DMS53 (cell line): Measurements from ENCODE around the gene VTI1A.
"Not testable (repeated sequence)": the region's sequence is repeated elsewhere in the genome, so short reads cannot be mapped to it uniquely, and the experiment has no call there.

Source experiments
- DNase-seq: peaks from one replicate; lab custom pipeline; 2025; lab: John Stamatoyannopoulos, UW

Gene VTI1A

DNA sequence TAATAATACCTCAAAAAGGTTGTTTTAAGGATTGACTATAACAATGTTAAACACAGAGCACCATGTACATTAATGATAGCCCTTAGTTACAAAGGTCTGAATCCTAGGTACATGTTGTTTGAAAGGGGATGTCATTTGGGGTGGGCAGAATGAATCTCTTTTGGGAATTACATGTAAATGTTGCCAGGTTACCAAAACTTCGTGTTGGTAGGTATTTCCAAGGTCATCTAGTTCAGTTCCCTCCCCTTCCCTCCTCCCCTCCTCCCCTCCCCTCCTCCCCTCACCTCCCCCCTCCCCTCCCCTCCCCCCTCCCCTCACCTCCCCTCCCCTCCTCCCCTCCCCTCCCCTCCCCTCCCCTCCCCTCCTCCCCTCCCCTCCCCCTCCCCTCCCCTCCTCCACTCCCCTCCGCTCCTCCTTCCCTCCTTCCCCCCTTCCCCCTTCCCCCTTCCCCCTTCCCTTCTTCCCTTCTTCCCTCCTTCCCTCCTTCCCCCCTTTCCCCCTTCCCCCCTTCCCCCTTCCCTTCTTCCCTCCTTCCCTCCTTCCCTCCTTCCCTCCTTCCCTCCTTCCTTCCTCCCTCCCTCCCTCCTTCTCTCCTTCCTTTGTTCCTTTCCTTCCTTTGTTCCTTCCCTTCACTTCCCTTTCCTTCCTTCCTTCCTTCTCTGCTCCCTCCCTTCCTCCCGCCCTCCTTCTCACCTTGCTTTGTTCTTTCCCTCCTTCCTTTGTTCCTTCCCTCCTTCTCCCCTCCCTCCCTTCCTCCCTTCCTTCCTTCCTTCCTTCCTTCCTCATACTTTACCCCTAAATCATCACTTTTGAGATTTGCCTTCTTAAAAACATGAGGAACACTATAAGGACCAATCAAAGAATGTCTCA is 8.1 kb downstream of the VTI1A start:
- no peak for DNase-seq

DNA sequence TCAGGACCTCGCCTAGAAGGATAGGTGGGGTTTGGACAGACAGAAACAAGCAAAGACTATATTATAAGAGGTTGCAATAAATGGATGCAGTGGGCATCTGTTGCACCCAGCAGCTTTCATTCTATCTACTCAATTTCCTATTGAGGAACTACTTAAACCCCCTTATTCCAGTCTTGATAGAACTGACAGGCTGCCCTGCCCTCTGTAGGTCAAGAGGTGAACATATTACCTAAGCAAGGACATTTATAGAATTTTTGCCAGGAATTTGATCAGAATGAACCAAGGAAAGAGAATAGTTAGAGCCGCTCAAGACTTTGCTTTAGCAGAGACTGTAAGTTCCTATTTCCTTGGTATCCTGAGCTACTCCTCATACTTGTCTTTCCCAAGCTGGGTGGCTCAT is 9.5 kb downstream of the VTI1A start:
- peak; percentile 40 for DNase-seq

DNA sequence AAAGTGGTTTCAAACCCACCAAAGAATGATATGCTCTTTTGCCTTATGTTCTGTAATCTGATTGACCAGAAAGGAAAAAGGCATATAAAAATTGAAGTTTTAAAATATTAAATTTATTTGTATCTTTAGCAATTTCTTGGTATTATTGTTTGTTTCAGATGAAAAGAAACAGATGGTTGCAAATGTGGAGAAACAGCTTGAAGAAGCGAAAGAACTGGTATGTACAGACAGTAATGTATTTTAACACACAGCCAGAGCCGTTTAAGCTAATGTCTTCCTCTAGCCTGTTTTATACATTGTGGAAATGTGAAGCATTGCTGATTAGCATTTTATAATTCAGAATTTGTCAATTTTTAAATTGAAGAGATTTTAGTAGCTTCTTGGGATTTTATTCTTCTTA is 13.4 kb downstream of the VTI1A start:
- DNase-seq: no peak

DNA sequence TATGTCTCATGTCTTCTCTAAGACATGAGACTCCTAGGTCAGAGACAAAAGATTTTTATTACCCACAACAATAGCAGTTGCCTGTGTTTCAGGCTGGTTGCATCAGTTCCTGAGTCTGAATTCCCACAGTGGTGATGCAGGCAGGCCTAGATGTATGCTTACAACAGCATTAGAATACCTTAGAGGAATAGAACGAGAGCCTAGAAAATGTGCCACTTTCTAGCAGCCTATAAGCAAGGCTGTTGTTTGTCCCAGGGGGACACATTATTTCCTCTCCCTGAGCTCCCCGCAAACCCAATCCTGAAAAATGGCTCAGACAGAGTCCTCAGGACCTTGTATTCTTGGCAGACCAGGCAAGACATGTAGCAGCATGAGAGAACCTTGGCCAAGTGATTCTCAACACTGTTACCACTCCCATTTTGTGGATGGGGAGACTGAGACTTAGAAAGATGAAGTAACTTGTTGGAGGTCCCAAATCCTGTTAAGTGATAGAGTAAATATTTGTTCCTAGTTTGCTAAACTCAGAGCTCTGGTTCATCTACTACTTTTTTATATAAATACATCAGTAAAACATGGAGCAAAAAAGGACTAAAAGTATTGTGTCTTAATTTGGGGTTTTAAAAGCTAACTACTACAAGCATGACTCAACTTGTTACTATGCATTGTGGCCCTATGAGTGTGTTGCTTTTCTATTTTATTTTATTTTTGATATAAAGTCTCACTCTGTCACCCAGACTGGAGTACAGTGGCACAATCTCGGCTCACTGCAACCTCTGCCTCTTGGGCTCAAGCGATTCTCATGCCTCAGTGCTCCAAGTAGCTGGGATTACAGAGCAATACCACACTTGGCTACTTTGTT is 14.2 kb downstream of the VTI1A start:
- peak; percentile 43 for DNase-seq

DNA sequence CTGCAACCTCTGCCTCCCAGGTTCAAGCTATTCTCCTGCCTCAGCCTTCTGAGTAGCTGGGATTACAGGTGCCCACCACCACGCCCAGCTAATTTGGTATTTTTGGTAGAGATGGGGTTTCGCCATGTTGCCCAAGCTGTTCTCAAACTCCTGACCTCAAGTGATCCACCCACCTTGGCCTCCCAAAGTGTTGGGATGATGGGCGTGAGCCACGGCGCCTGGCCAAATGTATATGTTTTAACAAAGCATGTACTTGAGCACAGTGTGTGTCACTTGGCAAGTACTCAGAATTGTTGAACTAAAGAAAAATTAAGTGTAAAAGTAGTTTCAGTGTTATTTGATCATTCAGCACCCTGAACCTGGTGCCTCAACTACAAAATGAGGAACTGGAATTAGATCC is 17.1 kb downstream of the VTI1A start:
- not testable (repeated sequence) for DNase-seq

DNA sequence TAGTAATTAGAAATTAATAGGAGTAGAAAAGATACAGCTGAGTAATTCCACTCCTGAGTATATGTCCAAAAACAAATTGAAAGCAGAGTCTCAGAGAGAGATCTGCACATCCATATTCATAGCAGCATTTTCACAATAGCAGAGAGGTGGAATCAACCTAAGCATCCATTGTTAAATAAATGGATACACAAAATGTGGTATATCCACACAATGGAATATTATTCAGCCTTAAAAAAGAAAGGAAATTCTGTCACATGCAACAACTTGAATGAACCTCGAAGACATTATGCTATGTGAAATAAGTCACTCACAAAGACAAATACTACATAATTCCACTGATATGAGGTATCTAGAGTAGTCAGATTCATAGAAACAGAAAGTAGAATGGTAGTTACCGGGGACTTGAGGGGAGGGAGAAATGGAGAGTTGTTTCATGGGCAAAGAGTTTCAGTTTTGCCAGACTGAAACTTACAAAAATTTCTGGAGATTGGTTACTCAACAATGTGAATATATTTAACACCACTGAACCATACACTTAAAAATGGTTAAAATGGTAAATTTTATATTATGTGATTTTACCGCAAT is 18.4 kb downstream of the VTI1A start:
- DNase-seq: no peak

DNA sequence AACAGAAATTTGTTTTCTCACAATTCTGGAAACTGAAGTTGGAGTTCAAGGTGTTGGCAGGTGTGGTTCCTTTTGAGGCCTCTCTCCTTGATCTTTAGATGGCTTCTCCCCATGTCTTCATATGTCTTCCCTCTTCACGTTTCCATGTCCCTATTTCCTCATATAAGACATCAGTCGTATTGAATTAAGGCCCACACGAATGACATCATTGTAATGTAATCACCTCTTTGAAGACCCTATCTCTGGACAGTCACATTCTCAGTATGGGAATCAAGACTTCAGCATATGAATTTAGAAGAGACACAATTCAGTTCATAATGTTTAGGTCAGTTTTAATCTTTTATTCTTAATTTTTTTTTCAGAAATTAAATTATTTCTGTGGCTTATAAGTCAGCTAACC is 19.8 kb downstream of the VTI1A start:
- DNase-seq: no peak

DNA sequence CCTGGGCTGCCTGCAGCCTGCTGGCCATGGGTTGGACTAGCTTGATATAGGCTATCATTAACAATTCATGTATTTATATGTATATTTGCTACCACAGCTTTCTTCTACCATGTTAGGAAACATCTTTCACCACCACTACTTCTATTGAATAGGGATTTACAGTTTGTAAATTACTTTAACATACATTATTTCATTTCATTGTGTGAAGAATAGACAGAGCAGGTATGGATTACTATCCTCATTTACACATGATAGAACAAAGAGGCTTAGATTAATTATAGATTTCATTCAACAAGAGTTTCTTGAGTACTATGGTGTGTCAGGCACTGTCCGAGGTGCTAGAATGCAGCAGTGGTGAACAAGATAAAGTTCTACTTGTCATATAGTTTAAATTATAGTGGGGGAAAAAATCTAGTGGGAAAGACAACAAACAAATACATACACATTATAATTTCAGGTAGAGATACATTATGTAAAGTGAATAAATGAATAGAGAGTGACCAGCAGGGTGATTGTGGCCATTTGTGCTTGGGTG is 20.6 kb downstream of the VTI1A start:
- no peak for DNase-seq

DNA sequence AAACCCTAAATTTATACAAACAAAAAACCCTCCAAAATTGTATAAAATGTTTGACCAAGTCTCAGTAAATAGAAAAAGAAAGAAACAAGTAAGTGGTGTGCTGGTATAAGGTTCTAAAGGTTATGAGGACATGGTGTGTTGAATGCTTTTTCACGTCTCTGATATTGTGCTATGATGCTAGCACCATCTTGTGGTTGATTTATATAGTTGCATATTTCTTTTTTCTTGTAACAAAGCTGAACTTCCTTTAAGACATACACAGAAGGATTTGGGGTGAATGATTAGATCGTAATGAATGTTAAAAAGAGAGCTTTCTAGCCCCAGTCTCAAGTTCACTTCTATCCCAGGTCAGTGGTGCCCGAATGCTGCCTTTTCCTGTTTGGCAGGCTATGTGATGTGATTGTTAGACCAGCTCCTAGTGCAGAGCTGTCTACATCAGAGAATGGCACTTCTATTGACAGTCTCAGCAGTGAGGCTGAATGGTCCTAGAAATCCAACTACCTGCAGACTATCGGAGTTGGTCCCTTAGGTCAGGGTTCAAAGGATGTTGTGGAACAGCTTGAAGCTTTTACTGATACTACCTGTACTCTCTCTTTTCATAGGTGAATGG is 25.0 kb downstream of the VTI1A start:
- peak; percentile 73 for DNase-seq

DNA sequence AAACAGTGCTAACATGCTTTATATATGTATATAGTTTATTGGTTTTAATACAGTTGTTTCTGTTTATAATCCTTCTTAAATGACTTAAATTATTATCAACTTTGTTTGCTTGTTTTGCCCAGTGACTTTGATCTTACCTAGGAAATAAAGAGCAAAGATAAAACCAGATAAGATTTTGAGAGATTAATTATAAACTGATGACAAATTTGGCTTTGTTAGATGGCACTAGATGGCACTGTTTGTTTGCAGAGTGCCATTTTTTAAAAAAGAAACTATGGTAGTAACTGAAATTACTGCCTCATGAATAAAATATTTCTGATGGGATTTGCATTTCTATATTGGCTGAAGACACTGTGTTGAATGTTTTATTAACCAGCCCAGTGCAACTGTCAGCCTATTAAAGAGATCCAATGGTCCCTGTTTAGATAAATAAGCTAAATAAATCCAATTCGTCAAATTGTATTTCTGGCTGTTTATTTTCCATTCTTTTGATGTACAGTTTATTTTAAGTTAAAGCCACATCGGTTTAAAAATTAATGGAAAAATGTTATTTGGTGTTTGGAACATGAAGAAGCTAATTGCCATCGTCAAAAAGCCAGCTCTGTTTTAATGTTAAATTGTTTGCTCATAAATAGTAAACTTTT is 28.7 kb downstream of the VTI1A start:
- DNase-seq: peak; percentile 41

DNA sequence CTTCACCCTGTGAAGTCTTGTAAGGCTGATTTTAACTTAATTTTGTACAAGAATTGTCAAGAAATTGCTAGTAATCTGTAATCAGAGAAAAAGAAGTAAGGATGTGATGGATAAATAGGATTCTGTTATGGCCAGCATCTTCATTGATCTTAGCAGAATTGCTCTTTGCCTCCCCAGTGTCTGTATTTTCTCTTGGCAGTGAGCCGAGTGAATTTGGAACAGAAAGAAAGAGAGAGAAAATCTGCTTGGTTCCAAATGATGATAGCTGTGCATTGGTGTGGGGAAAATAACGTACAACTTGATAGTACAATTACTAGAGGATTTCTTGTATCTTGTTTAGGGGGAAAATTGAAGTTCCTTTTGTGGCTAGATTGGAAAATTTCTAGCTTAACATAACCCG is 34.6 kb downstream of the VTI1A start:
- no peak for DNase-seq

DNA sequence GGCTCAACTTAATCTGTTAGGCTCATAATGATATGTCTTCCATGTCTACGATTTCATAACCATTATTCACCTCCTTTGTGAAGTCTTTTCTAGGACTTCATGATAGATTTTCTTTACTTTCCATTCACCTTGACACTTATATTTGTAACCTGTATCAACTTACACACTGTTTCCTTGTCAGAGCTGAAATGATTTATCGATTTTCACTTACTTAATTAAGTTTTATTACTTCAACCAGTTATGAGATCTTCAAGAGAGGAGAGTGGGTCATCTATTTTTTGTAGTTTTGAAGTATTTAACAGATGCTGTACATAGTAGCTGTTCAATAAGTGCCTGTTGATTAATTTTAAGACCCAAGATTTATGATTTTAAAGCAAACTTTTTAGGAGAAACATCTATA is 37.4 kb downstream of the VTI1A start:
- DNase-seq: no peak

DNA sequence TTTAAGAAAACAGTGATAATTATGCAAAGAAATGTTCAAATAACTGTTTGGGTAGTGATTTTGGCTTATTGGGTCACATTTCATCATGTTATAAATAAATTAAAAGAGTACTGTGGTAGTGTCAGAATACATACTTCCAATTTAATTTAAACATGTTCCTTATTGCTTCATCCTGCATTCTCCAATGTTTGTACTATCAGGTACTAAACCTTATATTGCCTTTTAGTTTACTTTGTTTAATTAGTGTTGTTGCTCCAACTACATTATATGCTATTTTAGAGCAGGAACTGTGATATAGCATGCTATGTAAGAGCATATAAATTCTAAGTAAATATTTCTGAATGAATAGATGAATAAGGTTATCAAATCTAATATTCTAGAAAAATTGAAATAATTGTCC is 40.9 kb downstream of the VTI1A start:
- no peak for DNase-seq

DNA sequence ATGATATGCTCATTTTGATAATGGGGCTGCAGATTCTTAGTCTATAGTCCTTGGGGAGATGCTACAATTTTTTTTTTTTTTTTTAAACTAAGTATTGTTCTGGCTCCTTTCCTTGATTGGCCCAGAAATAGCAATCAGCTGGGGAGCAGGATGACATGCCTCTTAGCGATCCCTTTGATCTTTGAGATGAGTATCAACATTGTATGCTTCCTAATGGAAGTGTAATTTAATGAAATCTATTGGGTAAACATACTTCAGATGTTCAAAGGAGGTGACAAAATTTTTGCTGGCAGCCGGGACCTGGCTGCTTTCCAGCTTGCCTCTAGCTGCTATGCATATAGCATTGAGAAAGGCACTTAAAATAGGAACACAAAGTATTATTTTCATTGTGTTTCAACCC is 43.5 kb downstream of the VTI1A start:
- DNase-seq: peak; percentile 93

DNA sequence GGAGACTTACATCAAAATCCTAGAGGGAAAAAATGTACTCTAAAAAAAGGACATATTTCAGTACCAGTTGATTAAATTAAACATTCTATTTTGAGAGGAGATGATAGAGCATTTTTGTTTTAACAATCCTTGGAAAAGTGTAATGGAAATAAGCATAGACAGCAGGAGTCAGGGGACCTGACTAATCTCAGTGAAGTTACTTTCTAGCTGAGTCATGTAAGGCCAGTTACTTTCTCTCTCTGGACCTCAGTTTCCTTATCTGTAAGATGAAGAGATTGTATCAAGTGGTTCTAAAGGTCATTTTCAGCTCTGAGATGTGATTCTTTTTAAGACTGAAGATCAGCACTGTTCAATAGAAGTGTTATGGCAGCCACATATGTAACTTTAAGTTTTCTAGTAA is 44.1 kb downstream of the VTI1A start:
- DNase-seq: no peak

DNA sequence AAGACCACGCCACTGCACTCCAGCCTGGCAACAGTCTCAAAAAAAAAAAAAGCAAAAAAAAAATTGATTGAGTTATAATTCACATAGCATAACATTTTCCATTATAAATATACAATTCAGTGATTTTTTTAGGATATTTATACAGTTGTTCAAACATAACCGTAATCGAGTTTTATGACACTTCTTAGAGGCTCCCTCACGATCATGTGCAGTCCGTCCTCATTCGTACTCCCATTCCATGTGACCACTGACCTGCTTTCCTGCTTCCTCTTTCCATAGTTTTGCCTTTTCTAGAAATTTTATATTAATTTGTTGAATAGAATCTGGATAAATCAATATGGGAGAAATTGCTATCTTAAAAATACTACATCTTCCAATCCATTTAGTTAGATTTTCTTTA is 45.7 kb downstream of the VTI1A start:
- no peak for DNase-seq

DNA sequence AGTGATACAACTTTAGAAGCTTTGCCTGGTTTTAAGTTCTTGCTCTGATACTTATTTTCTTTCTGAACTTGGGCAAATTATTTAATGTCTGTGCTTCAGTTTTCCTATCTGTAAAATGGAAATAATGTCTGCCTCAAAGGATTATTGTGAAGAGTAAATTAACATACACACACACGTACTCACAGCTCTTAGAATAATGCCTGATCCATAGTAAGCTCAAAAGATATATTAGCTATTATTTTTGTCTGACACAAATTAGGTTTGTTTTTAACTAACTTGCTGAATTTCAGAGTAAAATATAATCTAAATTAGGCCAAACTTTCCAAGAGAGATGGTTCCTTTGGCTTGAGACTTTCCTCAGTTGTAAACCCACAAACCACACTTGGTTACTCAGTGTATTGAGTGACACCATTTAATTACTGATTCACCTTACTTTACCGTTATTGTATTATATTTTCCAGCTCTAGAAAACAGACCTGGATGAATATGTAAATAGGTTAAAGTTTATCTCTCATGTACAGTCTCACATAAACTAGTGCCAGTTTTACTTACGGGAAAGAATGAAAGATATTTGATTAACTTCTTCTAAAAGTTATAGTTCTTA is 50.4 kb downstream of the VTI1A start:
- DNase-seq: no peak

DNA sequence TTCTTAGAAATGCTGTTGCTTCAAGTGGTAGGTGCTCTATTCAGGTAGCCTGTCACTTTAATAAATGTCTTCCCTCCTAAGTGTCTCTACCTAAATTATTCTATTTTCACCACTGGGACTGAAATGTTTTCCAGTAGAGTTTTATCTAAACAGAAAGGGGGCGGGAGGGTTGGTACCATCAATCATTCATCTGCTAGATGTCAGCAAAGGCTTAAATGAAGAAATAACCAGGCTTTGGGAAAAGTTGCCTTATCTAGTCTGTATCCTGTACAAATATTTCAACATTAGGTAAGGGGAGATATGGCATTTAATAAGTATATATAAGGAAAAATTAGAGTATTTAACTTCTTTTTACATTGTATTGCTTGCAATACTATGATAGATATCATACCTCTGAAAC is 51.8 kb downstream of the VTI1A start:
- no peak for DNase-seq

DNA sequence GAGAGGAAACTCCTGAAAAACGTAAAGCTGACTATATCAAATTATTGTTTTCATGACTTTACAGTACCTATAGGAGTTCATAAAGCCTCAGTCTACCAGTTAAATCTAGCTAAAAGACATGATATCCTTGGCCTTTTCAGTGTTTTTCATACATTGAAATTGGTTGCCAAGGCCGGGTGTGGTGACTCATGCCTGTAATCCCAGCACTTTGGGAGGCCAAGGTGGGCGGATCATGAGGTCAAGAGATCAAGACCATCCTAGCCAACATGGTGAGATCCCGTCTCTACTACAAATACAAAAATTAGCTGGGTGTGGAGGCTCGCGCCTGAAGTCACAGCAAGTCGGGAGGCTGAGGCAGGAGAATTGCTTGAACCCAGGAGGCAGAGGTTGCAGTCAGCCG is 53.0 kb downstream of the VTI1A start:
- not testable (repeated sequence) for DNase-seq

DNA sequence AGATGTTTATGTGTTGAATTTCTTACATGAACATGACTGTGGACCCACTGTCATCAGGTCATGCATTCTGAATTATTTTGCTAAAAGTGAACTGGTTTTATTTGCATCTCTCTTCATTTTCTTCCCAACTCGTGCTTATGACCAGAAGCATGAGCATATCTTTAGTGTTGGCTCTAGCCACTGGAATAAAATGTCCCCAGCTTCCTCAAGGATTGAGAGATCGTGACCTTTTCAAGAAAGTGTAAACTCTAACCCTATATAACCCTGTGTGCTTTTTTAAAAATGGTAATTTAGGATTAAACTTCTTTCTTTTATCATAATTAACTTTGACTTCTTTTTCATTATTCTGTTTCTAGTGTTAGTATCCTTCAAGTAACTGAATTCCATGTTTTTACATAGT is 55.5 kb downstream of the VTI1A start:
- no peak for DNase-seq

DNA sequence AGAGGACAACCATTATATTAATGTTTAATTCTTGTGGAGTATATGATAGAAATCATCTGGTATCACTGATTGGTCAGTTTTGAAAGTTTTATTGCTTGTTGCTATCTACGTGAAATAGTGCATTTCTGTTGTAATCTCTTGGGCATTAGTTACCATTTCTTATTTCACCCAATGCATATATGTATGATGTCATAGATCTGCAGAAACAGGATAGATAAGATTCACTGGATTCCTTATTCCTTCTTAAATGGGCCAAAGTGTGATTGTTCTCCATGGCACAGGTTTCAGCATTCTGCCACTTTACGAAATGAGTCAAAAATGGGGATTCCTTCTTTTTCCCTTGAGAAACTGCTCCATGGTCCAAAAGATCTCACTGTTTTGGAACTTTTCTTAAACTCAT is 56.6 kb downstream of the VTI1A start:
- no peak for DNase-seq
